Activated CD8-positive, alpha-beta T cell treated with anti-CD3 and anti-CD28 coated beads for 36 hours (primary cell): ENCODE results near the gene SFMBT1. TPM values are rescaled to one million over a fixed set of nuclear protein-coding genes. Genes with fewer than 3 reads are reported as not detected.

ENCODE experiments used
- ATAC-seq: fragments of 200-7000 bp; cut with Tn5 transposase; one replicate; pipeline ENCODE4 v1.10.0; 2021; ENCODE audit warnings: mild to moderate bottlenecking, moderate library complexity
- CTCF ChIA-PET: fragments of 350-600 bp; sonication (Branson Sonifier 250); formaldehyde crosslinking; loops from one replicate; lab custom pipeline; 2021; ENCODE audit warnings: antibody characterized with exemption; lab: Charles Lee
- POLR2A ChIA-PET: fragments of 350-600 bp; sonication (Branson Sonifier 250); formaldehyde crosslinking; loops from one replicate; lab custom pipeline; 2021; ENCODE audit warnings: antibody characterized with exemption; lab: Charles Lee
- DNase-seq: peaks from one replicate; pipeline ENCODE4 v3.0.0-alpha.2; 2020
- H3K27ac Mint-ChIP-seq: one replicate; pipeline ENCODE4 v1.8.0; 2021; ENCODE audit warnings: mild to moderate bottlenecking, mixed read lengths
- H3K27me3 Mint-ChIP-seq: one replicate; pipeline ENCODE4 v1.8.0; 2021; ENCODE audit warnings: mixed read lengths
- H3K36me3 Mint-ChIP-seq: one replicate; pipeline ENCODE4 v1.8.0; 2021; ENCODE audit warnings: low read depth, mixed read lengths
- H3K4me1 Mint-ChIP-seq: one replicate; pipeline ENCODE4 v1.8.0; 2021; ENCODE audit warnings: low read depth, mixed read lengths
- H3K4me3 Mint-ChIP-seq: one replicate; pipeline ENCODE4 v1.8.0; 2021; ENCODE audit warnings: mild to moderate bottlenecking, moderate library complexity, mixed read lengths
- H3K9me3 Mint-ChIP-seq: one replicate; pipeline ENCODE4 v1.8.0; 2021; ENCODE audit warnings: mixed read lengths
- CTCF ChIP-seq: fragments of 200-600 bp; IDR thresholded peaks from one replicate; pipeline ENCODE4 v1.8.0; 2022; ENCODE audit warnings: antibody characterized with exemption, mild to moderate bottlenecking
- intact Hi-C: fragments of 100-400 bp; cut with micrococcal nuclease; formaldehyde crosslinking; loops from one replicate; pipeline ENCODE4 v1.10.0; 2022
- total RNA-seq, 2 experiments: library from RNA; stranded (reverse); gene quantifications; one replicate each; pipeline ENCODE4 v1.2.3, GENCODE V29; 2021

SFMBT1 gene
- total RNA-seq, 2 experiments from 2014 or later, result 17.8 to 20.1 TPM

- no peak overlapping the region for H3K27ac Mint-ChIP-seq
- POLR2A ChIA-PET, result interaction anchor here (1.4 kb wide), 1 partner anchor 14 kb away, joined by 5 read pairs; no protein-coding TSS in a partner anchor
- CTCF ChIA-PET, result no interaction called here
- H3K27me3 Mint-ChIP-seq, result no peaks in the 10 kb centered on the region
- DNase-seq, result no peak
- no peak for ATAC-seq
- no peak overlapping the region for H3K4me3 Mint-ChIP-seq
- no peaks in the 10 kb centered on the region for H3K9me3 Mint-ChIP-seq
- no peaks in the 10 kb centered on the region for H3K36me3 Mint-ChIP-seq
- H3K4me1 Mint-ChIP-seq, result peaks cover 41% of the 10 kb centered on the region
- intact Hi-C loops, result no loop called here
- TF ChIP-seq CTCF, result no peak
Observed at GRCh38 chr3:53028641-53029040, 17.2 kb downstream of the SFMBT1 start.

- no peak overlapping the region for H3K4me3 Mint-ChIP-seq
- TF ChIP-seq CTCF, result no peak
- no peaks in the 10 kb centered on the region for H3K9me3 Mint-ChIP-seq
- peaks cover 51% of the 10 kb centered on the region for H3K4me1 Mint-ChIP-seq
- H3K27ac Mint-ChIP-seq, result no peak overlapping the region
- no peak for DNase-seq
- no peak for ATAC-seq
- H3K27me3 Mint-ChIP-seq, result no peaks in the 10 kb centered on the region
- ChIA-PET CTCF (interaction anchor here (1.2 to 2.4 kb wide), 4 partner anchors 9 to 292 kb away, joined by 3 to 8 read pairs (median 3); no protein-coding TSS in a partner anchor), POLR2A (interaction anchor here (1.0 to 1.5 kb wide), 2 partner anchors 16 to 18 kb away, joined by 3 to 6 read pairs; partner anchors contain the start of gene SFMBT1)
- intact Hi-C loops, result no loop called here
- H3K36me3 Mint-ChIP-seq, result no peaks in the 10 kb centered on the region
Observed at GRCh38 chr3:53027254-53027844, 18.5 kb downstream of the SFMBT1 start.

GRCh38 chr3:53026382-53027162 is 19.3 kb downstream of the SFMBT1 start:
- peak; percentile 50 for ATAC-seq
- Mint-ChIP-seq H3K9me3 (no peaks in the 10 kb centered on the region), H3K27ac (no peak overlapping the region), H3K4me1 (peaks cover 52% of the 10 kb centered on the region), H3K4me3 (no peak overlapping the region), H3K36me3 (no peaks in the 10 kb centered on the region), H3K27me3 (no peaks in the 10 kb centered on the region)
- no peak for TF ChIP-seq CTCF
- CTCF ChIA-PET, result interaction anchor here (0.9 to 2.4 kb wide), 6 partner anchors 10 to 291 kb away, joined by 3 to 8 read pairs (median 3); no protein-coding TSS in a partner anchor
- POLR2A ChIA-PET, result interaction anchor here (1.0 to 1.5 kb wide), 2 partner anchors 16 to 19 kb away, joined by 3 to 6 read pairs; partner anchors contain the start of gene SFMBT1
- intact Hi-C loops, result no loop called here
- no peak for DNase-seq

GRCh38 chr3:53024315-53024714 is 21.6 kb downstream of the SFMBT1 start:
- H3K9me3 Mint-ChIP-seq, result no peaks in the 10 kb centered on the region
- ChIA-PET CTCF (no interaction called here), POLR2A (interaction anchor here (1.2 to 1.6 kb wide), 3 partner anchors 8 to 25 kb away, joined by 3 read pairs; no protein-coding TSS in a partner anchor)
- H3K27ac Mint-ChIP-seq, result no peak overlapping the region
- no peak for TF ChIP-seq CTCF
- no peak for ATAC-seq
- H3K4me3 Mint-ChIP-seq, result no peak overlapping the region
- intact Hi-C loops, result no loop called here
- no peaks in the 10 kb centered on the region for H3K27me3 Mint-ChIP-seq
- DNase-seq, result no peak
- H3K36me3 Mint-ChIP-seq, result no peaks in the 10 kb centered on the region
- peaks cover 47% of the 10 kb centered on the region for H3K4me1 Mint-ChIP-seq
